ENCODE measurements around the gene TIAM2.

GRCh38 chr6:155039618-155040017 lies 44.5 kb downstream of the TIAM2 start:
- TF ChIP-seq CTCF (IDR thresholded peaks at IDR 0.05) (no peak), POLR2A (IDR thresholded peaks at IDR 0.05) (no peak)

All from ovary (tissue), 3 donors.